HG03378 (cell line): ENCODE data around the gene FGGY.
A peak's percentile ranks its signal among the peaks of the same experiment; 100 is the strongest.
"Not testable (repeated sequence)": the region's sequence is repeated elsewhere in the genome, so short reads cannot be mapped to it uniquely, and the experiment has no call there.

Experiments
- ATAC-seq: cut with Tn5 transposase; IDR thresholded peaks from one replicate; pipeline ENCODE4 v1.9.1; 2021; ENCODE audit warnings: mild to moderate bottlenecking, moderate library complexity; ENCODE audit not compliant: unreplicated experiment

Gene FGGY

DNA sequence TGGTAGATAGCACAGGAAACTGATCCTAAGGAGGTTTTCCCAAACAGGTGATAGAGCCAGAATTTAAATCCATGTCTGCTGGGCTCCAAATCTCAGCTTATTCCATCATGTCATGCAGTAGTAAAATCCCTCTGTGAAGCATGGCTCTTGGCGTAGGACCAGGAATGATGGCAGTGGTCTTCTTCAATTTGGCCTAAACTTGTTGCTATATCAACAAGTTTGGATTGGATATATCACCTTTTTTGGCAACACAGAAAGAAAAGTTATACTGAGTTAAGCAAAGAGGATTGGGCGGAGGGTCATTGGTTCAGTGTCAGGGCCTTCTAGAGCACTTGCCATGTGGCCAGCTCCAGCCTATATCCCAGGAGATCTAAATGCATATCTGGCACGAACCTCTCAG lies 52.2 kb downstream of the FGGY start:
- no peak for ATAC-seq

DNA sequence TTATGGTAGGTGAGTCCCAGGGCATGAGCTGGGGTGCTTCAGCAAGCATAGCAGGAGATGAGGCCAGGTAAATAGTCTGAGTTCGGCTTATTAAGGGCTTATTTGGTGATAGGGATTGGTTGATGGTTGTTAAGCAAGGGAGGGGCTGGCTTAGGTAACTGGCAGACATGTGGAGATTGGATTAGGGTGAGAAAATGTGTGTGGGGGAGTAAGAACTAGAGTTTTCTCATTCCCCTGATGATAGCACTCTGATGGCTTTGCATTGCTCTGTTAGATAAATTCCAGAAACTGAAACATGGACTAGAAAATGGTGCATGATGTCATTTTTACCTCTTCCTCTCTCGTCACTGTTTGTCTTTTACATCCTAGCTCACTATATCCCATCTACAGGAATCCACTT lies 53.6 kb downstream of the FGGY start:
- no peak for ATAC-seq

DNA sequence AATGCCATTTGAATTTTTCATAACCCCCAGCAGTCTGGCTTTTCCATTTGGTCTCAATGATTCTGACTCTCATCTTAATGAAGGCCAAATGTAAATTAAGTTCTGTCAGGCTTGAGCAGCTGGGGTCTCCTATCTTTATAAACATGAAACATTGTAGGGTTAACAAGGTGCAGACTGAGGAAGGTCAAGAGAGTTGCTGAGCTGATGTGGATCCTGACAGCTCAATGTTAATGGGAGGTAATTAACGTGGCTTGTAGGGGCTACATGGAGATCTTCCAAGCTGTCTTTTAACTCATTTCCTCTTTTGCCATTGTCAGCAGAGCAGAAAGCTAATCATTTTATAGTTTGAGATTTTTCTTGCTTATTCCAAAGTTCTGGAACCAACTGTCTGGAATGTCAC lies 55.2 kb downstream of the FGGY start:
- ATAC-seq, result no peak

DNA sequence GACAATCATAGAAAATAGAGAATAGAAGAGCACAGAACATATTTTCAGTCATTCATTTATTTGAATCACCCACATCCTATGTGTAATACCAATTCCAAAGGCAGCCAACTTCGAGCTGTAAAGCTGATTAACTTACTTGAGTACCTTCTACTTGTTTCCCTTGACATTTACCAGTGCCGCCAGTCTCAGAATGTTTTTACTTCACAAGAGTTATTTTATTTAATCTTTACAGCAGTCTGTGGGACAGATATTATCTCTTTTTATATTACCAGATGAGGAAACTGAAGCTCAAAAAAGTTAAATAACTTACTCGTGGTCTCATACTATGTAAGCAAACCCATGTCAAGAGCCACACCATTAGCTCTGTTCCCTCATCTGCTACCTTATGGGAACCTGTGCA lies 56.6 kb downstream of the FGGY start:
- ATAC-seq, result no peak

DNA sequence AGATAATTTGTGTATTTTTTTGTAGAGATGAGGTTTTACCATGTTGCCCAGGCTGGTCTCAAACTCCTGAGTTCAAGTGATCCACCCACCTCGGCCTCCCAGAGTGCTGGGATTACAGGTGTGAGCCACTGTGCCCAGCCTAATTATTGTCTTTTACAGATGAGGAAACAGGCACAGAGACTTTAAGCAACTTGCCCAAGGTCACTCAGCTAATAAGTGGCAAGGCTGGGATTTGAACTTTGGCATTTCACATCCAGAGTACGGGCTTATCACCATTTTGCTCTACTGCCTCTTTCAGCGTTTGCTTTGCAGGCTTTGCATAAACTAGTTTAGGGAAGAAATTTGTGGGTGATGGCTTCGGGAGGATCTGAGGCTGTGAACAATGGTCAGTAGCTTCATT lies 57.3 kb downstream of the FGGY start:
- ATAC-seq, result not testable (repeated sequence)

DNA sequence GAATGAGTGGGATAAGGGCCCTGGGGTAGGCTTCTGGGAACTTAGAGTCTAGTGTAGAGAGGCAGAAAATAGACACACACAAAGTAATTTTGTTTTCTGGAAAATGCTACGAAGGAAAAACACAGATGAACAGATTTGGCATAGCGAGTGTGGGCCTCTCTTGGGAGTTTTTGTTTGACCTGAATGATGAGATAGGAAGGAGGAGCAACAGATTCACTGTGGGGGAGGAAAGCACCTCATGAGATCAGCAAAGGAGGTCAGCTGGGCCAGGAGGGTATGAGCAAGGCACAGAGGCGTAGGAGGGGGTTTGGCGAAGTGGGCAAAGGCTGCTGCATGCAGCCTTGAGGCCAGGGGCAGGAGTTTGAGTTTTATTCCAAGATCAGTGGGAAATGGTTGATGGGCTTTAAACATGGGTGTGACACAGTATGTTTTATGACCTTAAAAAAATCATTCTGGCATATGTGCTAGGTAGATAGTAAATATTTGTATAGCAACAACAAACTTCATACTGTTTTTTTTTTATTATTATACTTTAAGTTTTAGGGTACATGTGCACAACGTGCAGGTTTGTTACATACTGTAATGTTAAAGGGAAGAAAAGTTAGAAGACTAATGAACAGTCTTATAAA lies 57.9 kb downstream of the FGGY start:
- peak; percentile 64 for ATAC-seq

DNA sequence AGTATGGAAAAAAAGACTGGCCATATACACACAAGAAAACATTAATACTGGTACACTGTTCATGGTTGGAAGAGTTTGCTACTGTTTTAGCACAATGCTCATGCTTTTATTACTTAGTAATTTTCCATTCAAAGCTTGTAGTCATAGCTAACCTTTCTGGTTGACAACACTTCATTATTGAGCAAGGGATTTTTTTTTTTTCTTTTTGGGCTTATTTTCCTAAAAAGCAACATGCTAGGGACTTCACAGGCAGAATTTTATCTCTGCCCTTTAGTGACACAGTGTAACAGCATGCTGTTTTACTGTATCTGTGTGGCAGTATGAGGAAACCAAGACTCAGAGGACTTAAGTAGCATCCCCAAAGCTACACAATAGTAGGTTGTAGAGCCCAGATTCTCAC lies 58.5 kb downstream of the FGGY start:
- ATAC-seq, result peak; percentile 79

DNA sequence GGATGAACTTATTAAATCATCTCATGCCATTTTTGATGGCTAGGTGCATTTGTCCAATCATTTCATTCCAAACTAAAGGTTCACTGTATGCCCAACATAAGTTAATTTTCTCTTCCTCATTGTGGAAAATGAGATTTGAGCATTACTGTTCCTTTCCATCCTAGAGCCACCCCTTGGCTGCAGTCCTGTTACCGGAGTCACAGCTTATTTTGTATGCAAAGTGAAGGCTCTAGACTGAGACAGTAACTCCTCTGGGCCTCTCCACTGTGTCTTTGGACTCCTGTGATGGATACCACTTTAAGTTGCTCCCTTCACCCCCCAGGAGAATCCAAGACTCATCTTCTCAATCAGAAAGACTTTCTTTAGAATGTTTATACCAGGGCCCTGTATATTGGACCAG lies 59.7 kb downstream of the FGGY start:
- ATAC-seq, result no peak

DNA sequence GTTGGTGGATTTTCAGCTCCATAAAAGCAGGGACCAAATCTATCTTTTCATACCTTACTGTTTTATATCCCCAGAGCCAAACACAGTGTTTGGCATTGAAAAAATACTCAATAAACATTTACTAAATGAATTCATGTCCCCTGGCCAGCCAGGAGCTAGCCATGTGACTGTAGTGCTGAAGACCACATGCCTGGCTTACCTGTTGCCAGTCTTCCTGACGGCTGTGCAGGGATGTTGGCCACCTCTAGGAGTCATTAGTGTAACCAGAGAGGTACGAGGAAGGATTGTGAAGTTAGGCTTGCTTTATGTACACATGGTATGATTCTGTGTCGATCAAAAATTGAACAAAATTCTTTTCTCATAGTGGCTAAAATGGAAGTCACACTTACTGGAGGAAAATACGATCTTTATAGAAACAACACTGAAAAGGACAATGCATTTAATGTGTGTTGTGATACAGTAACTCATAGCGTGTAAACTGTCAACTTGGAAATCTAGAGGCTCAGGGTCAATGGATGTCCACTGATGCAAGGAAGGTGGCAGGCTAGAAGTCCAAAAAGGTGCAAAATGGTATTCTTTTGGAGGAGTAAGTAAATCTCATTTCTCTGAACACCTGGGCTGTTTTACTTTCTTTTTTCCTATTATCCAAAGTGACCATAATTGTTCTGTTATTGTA lies 60.9 kb downstream of the FGGY start:
- no peak for ATAC-seq

DNA sequence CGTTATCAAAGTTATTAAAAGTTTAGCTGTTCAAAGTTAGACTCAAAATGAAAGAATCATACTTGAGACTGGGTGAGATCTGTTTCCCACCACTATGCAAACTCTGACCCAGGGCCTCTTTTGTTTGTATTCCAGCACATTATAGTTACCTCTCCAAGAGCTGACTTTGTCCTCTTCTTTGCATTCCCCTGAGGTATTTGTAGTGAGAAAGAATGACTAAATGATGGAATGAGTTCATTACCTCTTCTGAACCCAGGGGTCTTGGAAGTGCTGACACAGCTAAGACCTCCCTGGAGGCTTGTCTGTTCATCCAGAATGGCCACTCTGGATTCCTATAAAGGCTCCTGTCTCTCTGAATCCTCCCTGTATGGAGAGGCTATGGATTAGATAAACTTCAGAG lies 62.4 kb downstream of the FGGY start:
- ATAC-seq, result no peak

DNA sequence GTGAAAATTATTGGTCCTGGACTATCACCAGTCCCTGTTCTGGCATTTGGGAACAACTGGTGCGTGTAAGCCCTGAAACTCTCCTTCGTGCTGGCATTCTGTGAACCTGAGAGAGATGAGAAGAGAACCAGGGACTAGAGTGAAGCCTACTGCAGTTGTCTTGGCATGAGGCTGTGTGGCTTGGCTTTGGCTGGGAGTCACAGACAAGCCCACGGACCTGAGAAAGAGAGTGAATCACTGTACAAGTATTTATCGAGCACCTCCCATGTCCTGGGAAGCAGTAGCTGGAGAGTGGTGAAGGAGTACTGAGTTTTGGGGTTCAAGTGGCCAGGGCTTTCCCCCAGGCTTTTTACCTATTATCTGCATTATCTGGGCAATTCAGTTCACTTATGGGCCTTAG lies 63.3 kb downstream of the FGGY start:
- no peak for ATAC-seq

DNA sequence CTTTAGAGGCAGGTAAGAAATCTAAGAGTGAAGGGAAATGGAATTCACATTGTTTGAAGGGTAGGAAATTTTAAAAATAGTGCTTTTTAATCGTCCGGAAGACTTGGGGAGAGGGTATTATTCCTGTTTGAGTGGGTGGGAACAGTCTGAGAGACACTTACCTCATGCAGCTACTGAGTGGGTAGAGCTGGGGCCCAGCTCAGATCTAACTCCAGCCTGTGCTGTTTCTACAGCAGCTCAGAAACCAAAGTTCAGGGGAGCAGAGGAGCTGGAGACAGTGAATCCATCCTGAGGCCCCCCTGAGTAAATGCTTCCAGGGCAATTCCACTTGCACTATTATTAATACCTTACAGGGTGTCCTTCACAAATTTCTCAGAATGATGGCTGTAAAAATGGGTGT lies 63.8 kb downstream of the FGGY start:
- ATAC-seq, result no peak

DNA sequence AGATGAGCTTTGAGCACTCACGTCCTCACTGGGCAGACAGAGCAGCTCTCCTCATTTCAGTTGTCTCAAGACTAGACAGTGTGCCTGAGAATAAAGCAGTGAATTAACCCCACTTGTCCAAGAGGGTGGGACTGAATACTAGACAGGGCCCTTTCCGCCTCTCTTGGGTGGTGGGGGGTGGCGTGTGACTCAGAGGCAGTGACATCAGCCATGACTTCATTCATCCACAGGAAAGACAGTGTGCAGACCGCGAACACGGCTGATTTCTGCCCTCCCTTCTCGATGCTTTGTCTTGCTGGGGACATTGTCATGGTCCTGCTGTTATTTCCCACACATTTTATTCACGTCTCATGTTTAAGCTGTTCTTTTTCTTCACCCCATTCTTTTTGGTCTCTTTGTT lies 64.9 kb downstream of the FGGY start:
- ATAC-seq, result no peak

DNA sequence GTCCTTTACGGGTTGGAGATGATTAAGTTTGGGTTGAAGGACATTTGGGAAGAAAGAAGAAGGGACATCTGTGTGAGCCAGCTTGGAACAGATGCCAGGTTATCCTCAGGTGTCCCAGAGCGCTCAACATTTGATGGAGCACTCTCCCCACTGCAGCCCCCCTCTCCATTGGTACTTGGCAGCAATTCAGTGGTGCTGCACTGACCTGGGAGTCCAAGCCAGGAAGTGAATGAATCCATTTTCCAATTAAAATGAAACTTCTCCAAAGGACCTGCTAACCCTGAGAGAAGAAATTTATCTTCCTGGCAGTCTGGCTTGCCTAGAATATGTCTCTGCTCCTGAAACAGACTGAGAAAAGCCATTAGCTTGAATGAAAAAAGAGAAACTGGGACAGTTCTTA lies 67.1 kb downstream of the FGGY start:
- no peak for ATAC-seq

DNA sequence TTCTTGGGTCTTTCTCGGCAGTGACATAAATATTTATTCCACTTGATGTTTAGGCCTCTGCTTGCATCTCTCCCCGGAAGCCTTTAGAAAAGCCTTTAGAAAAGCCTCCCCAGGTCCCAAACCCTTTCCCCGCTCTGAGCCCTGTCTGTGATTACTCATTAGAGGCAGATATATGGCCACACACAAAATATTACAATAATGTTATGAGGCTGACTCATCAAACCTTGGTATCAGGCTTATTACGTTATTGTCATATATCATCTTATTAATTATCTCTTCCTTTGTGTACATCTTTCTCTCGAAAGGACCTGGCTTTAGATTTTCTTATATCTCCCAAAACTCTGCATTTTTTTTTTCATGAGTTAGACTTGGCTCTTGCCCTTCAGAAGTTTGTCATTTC lies 69.5 kb downstream of the FGGY start:
- no peak for ATAC-seq

DNA sequence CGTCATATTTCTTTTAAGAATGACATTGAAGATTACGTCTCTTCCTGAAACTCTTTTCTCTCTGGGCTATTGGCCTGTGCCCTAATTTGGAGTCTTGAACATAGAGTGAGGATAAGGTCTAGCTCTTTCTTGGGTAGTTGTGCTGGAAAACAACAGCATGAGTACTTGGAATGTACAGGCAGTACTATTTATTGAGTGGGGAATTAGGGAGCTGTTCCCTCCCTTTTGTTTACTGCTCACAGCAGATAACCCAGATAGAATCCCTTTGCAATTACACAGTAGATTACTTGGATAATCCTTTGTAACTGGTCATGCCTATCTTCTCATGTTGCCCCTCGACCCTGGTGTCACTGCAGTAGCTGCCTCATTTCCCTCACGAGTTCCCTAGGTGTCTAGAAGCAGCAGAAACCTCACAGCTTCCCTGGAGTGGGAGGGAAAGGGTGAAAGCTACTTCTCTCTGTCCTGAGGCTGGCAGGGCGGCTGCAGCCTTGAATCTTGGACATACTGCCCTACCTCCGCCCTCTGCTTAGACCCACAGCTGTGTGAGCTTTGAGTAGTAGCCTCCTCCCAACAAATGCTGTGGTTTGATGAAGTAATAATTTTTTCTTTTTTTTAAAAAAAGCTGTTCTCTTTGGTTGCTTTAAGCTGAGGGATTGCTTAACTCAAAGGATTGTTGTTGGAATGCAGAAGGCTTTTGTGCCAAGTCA lies 70.6 kb downstream of the FGGY start:
- no peak for ATAC-seq

DNA sequence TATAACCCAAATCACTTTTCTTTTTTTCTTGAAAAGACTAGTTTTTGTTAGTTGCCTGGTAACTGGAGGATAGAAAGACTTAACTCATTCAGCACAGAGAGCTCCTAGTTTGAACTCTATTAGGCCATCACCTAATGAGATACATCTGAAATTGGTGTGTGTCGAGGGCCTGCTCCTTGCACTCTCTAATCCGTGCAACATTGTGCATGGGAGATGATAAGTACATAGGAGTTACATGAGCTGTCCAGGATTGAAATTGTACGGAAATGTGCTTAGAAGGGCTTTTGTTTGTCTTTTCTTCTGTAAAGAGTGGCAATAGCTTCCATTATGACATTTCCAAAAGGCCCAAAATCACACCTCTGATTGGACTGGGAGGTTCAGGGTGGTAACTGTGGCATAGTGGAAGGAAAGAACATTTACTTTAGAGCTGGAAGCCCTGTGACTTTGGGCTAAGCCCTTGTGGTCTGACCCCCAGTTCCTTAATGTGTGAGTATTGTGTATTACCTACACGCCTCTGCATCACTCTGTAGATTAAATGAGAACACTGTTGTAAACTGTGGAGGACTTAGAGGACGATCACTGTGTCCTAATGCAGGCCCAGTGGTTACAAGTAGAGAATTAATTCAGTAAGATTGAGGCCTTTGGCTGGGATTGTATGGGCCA lies 71.2 kb downstream of the FGGY start:
- ATAC-seq, result no peak

DNA sequence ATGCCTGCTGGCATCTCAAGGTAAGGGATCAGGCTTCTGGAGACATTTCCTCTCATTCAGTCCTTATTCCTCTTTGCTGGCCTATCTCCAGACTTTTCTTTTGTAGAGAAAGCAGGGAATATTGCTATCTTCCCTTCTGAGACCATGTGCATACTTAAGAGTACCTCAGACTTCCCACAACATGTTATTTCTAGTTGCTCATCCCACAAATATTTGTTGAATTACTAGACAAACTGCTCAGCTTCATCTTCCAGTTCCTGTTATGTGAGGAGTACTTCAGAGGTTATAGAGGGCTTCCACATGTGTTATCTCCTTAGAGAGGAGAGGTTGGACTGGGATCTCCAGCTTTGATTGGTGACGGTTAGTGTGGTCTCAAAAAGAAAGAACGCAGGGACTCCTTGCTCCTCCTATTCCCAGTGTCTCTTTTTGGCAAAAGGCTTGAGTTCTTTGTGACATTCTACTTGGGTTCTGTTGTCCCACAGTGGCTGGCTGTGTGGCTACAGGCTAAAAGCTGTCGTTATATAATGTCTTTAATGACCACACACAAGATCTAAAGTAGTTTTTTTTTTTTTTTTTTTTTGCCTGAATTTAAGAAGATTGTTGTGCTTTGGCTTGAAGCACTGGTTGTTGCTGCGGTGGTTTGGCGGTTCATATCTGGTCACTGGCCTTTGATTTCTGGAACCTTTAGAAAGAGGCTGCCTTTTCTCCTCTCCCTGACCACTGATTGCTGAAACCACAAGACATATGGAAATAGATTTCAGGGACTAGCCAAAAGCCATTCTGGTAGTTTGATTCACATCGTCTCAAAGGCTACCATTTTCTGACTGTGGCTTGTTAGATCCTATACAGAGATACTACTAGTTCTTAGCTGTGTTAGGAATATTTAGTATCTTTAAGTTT lies 78.7 kb downstream of the FGGY start:
- ATAC-seq, result no peak

DNA sequence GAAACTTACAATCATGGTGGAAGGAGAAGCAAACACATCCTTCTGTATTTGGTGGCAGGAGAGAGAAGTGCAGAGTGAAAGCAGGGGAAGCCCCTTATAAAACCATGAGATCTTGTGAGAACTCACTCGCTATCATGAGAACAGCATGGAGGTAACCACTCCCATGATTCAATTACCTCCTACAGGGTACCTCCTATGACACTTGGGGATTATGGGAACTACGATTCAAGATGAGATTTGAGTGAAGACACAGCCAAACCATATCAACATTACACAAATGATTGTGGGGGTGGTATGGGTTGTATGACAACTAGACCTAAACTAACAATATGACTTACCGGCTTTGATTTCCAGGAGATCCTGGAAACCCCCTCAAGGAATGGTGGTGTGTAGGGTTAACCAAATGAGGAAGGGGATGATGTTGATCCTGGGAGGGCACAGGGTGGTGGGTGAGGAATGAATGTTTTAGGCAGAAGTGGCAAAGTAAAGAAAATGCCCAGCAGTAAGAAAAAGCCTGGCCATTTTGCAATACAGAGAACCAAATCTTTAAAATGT lies 80.5 kb downstream of the FGGY start:
- ATAC-seq, result no peak

DNA sequence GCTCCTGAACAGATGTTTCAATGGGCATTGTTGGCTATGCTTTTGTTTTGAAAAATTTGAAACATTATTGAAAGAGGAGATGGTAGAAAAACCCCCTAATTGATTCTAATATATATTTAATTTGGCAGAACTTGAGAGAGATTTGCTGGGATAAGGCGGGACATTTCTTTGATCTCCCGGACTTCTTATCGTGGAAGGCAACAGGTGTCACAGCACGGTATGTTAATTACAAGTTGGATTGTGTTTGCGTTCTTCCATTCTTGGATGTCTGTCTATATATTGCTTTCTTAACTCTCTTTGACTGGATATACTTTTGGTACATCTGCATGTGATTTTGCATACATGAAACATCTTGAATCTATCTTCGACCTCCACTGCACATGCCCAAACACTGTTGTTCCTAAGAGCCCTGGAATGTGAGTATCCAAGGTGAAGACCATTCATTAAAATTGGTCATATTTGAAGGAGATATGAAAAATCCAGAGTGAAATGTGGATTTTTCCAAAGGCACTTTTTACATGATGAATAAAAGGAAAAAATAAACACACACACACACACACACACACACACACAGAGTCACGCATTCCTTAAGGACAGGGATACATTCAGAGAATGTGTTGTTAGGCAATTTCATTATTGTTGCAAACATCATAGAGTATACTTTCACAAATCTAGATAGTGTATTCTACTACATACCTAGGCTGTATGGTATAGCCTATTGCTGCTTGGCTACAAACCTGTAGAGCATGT lies 81.9 kb downstream of the FGGY start:
- no peak for ATAC-seq
